Smooth muscle cell of the brain vasculature (primary cell): Measurements from ENCODE around the gene RPS27.
A peak's percentile ranks its signal among the peaks of the same experiment; 100 is the strongest.

Source experiments
- DNase-seq: peaks from one replicate; pipeline ENCODE4 v3.0.0-alpha.2; 2012; ENCODE audit warnings: low read depth, low spot score

The RPS27 gene

DNA sequence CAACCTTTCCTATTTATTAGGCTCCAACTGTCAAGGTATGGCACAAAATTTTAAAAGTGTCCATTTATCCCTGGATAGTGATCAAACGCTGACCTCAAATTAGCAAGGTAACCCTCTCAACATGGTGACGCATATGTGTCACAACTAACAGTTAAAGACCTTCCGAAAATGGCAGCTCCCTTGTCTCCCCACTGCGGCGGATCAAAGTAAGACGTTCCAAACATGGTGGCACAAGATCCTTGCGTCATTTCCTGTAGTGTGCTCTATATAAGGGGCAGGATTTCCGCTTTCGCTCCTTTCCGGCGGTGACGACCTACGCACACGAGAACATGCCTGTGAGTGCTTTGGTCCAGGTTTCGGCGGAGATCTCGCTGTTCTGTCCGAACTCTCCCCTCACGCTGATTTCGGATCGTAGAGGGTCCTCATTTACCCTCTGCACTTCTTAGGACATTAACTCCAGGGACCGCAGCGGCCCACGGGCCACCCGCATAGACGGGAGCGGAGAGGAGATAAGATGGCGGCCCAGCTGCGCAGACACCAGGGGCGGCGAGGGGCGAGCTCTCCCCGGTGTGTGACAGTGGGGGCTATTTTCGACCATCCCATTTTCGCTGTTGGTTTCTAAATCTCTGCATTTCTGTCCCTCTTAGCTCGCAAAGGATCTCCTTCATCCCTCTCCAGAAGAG is at the start of gene RPS27:
RPS27 (plus strand) TSS at position 295 of the 683 bp plus-strand sequence; CDS start at position 330, 35 bp downstream.
- peak; percentile 90 for DNase-seq

DNA sequence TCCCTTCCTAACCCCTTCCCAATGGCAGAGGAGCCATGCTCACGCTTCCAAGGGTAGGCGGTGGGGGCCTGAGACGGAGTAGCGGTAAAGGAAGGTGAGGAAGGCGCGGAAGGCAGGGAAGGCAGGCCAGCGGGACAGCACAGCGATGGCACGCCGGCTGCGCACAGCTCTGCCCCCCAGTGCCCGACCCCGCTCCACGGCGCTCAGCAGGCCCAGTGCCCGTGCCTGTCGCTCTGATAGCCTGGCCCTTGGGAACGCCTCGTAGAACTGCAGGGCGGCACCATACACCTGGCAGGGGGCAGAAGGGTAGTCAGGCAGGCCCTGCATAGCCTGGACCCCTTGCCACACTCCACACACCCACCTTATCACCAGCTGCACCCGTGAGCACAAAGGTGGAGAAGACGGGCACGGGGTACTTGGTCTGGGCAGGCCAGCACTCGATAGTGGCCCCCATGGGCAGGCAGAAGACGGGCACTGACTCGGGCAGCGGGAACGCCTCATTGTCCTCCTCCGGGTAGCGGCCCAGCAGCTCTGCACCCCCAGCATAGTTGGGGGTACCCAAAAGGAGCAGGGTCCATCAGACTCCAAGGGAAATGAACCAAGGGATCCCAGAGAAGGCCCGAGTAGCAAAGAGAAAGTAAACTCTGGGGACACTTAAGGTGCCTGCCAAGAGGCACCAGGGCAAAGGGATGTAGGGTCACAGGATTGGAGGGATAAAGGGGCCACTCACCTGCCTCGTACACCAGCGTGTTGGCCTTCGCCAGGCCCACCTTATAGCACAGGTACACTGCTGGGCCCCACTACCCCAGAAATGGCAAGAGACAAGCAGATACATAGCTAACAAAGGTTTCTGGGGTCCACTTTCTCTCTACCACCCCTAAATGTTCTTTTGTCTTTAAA is 48.5 kb upstream of the RPS27 start:
- no peak for DNase-seq

- DNase-seq, result no peak
Measured at GRCh38 chr1:153942766-153943549, 47.6 kb upstream of the RPS27 start.

- no peak for DNase-seq
Measured at GRCh38 chr1:153944005-153944826, 46.3 kb upstream of the RPS27 start.

- DNase-seq, result no peak
Measured at GRCh38 chr1:153944827-153945117, 45.8 kb upstream of the RPS27 start.

- no peak for DNase-seq
Measured at GRCh38 chr1:153945131-153945794, 45.3 kb upstream of the RPS27 start.

GRCh38 chr1:153945795-153946621 is 44.6 kb upstream of the RPS27 start:
- DNase-seq, result no peak

DNA sequence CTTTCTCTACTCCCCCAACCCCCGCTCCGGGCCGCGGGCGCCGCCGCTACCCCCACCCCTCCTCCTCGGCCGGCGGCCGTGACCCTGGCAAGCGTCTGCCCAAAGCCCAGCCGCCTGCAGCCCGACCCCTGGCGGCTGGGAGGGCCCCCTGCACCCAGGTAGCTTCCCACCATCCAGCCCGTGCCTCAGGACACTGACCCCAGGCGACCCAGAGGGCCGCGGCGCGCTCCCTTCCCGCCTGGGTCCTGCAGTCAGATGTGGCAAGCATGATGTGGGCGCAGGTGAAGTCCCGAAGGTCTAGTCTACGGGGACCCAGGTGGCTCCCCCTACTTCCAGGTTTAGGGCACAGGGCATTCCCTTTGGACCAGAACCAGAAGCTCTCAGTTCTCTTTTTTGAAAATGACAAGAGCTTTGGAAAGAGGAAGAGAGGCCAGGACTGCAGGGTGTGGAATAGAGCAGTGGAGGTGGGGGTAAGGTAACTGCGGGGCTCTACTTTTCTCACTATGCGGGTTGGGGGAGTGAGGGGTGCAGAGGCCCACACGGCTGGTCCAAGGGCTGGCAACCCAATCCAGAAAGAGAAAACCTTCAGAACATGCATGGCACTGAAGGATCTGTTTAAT is 43.8 kb upstream of the RPS27 start, which contains the start of gene DENND4B:
DENND4B (minus strand) TSS at position 97 of the 620 bp plus-strand sequence. CDS start 2,344 bp downstream, outside the sequence.
- DNase-seq, result no peak

- no peak for DNase-seq
Measured at GRCh38 chr1:153951183-153951582, 39.4 kb upstream of the RPS27 start.

DNA sequence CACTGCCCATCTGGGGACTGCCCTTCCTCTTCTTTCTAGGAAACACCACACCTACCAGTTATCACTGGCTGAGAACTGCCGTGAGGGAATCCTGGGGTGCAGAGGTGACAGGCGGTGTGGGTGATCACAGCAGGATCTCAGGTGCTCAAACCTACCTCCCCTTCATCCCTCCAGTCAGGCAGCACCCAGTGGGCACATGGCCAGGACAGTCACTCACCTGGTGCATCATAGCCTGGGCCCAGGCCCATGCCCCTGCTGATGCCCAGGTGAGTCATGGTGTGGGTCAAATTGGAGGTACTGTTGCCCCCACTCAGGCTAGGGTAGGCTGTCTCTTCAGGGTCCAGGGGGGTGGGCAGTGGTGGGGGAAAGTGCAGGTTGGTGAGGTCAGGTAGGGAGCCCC is 38.8 kb upstream of the RPS27 start:
- no peak for DNase-seq

- DNase-seq, result no peak
Measured at GRCh38 chr1:153953859-153954365, 36.6 kb upstream of the RPS27 start.

DNA sequence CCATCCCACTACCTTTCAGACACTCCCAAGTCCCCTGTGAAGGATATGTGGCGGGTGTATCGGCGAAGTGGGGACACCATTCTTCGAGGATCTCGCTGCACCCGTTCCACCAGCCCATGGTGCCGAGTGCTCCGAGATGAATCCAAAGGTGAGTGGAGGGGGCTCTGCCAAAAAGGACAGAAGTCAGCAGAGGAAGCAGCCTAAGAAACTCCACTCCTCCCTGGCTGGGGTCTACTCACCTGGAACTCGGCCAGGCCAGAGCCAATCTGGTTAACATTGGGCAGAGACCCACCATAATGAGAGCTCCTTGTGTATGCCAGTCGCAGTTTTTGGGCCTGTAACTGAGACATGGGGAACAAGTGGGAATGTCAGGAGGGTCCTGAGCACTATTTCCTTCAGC is 35.7 kb upstream of the RPS27 start:
- no peak for DNase-seq

- DNase-seq, result no peak
Measured at GRCh38 chr1:153956997-153957715, 33.4 kb upstream of the RPS27 start.

DNA sequence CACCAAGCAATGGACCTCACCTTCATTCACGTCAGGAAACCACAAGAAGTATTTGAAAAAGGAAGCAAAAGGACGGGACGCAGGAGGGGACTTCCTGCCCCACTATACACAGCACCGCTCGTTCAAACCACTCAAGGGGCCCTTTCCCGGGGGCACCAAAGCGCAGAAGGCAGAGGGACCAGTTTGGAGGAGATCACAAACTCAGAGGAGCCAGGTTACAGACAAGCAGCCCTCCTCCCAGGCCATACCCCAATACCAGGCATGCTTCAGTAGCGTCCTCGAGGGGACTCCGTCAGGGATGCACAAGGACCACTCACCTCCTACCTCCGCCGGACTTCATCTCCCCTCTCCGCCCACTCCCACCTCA is 32.8 kb upstream of the RPS27 start:
- DNase-seq, result no peak

- peak; percentile 95 for DNase-seq
Measured at GRCh38 chr1:153958111-153958960, 32.2 kb upstream of the RPS27 start, which contains the start of gene CRTC2. TSS of gene CRTC2 (minus strand) at chr1:153958612. CDS start at chr1:153958497, 115 bp downstream.

- DNase-seq, result no peak
Measured at GRCh38 chr1:153958961-153959260, 31.7 kb upstream of the RPS27 start.

DNA sequence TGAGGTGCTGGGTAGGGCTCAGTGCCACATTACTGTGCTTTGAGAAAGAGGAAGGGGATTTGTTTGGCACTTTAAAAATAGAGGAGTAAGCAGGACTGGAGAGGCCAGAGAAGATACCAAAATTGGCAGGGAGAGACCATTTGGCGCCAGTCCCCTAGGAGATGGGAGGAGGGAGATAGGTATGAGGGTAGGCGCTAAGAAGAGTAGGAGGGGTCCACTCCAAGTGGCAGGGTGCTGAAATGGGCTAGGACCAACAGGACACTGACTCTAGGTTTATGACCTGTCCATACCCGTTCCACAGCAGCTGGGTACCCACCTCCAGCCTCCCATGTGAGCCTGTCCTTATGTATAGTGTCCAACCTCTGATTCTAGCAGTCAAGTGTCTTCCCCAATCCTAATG is 31.1 kb upstream of the RPS27 start:
- no peak for DNase-seq

- DNase-seq, result no peak
Measured at GRCh38 chr1:153960206-153960605, 30.4 kb upstream of the RPS27 start.
